Measurements from ENCODE around the gene CIRBP. TPM values are rescaled to one million over a fixed set of nuclear protein-coding genes. Genes with fewer than 3 reads are reported as not detected.

The CIRBP gene
- total RNA-seq, 2 experiments from 2014 or later, result 278 to 309 TPM

DNA sequence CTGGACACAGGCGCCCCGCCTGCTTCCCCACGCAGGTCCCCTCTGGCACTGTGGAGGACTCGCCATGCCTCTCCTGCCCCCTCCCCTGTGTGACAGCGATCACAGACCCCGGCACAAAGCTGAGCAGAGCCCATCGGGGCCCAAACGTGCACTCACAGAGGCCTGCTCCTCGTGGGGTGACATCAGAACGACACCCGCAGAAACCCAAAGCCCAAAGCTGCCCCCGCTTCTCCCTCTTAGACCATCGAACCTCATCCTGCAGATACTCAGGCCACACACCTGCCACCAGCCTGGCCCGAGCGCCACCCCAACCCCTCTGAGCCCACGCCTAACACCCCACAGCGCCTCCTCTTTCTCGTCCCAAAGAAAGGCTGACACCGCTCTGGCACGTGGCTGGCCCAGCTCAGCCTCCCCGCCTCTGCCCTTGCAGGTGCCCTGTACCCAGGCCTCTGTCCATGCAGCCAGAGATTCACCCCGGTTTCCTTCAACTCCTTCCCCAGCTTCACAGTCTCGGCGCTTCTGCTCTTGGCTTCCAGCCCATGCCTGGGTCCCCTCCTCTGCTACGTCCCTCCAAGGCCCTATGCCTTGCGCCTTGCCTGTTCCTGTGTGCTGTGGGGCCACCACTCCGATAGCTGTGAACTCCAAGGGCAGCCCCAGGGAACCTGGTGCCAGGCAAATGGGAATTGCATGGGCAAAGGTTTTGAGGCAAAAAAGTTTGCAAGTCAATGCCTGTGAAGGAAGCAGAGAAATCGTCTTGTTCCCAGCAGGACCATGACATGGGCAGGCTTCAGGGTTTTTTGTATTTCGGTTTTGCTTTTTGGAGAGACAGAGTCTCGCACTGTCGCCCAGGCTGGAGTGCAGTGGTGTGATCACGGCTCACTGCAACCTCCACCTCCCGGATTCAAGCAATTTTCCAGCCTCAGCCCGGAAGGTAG lies 30.5 kb upstream of the CIRBP start:
- peaks cover 13% of the 10 kb centered on the region; the same call in 1 of the 2 replicates for H3K79me2 ChIP-seq (ENCODE audit: insufficient read depth, low read depth, low read length)
- H3K4me3 ChIP-seq (ENCODE audit: low read depth, low read length, poor library complexity, severe bottlenecking), result peak overlapping the region; percentile 26
- no peaks in the 10 kb centered on the region for H3K9me3 ChIP-seq (ENCODE audit: low read length)
- H3K9me2 ChIP-seq (ENCODE audit: insufficient read depth, low read length), result no peaks in the 10 kb centered on the region
- intact Hi-C loops (cut with micrococcal nuclease; ENCODE audit: unreplicated experiment), result no loop called here
- peaks cover 5% of the 10 kb centered on the region; the same call in 1 of the 2 replicates for H3K36me3 ChIP-seq (ENCODE audit: insufficient read depth, low read length)
- no peak overlapping the region for H2AFZ ChIP-seq (ENCODE audit: low read length)
- peaks cover 26% of the 10 kb centered on the region for H3K4me1 ChIP-seq (ENCODE audit: insufficient read depth, low read length, poor library complexity, severe bottlenecking)
- ChIA-PET POLR2A (no interaction called here), CTCF (ENCODE audit: unreplicated experiment) (no interaction called here)
- BruUV-seq (replicated peaks), result no TSS peak
- H4K20me1 ChIP-seq (ENCODE audit: insufficient read depth, low read length), result no peaks in the 10 kb centered on the region
- TF ChIP-seq, protein P1, sequence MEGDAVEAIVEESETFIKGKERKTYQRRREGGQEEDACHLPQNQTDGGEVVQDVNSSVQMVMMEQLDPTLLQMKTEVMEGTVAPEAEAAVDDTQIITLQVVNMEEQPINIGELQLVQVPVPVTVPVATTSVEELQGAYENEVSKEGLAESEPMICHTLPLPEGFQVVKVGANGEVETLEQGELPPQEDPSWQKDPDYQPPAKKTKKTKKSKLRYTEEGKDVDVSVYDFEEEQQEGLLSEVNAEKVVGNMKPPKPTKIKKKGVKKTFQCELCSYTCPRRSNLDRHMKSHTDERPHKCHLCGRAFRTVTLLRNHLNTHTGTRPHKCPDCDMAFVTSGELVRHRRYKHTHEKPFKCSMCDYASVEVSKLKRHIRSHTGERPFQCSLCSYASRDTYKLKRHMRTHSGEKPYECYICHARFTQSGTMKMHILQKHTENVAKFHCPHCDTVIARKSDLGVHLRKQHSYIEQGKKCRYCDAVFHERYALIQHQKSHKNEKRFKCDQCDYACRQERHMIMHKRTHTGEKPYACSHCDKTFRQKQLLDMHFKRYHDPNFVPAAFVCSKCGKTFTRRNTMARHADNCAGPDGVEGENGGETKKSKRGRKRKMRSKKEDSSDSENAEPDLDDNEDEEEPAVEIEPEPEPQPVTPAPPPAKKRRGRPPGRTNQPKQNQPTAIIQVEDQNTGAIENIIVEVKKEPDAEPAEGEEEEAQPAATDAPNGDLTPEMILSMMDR (conservative IDR thresholded peaks at IDR 0.05; ENCODE audit: low read length), result no peak
- TF ChIP-seq EZH2phosphoT487 (IDR thresholded peaks at IDR 0.05; ENCODE audit: borderline replicate concordance, low read depth, low read length), result no peak
- H3K4me2 ChIP-seq (ENCODE audit: low read length), result peak overlapping the region; percentile 45; the same call in 1 of the 2 replicates
- DNase-seq (ENCODE audit: low spot score), result no peak
- H3K27ac ChIP-seq (ENCODE audit: low read depth, low read length, poor library complexity, severe bottlenecking), result no peak overlapping the region

DNA sequence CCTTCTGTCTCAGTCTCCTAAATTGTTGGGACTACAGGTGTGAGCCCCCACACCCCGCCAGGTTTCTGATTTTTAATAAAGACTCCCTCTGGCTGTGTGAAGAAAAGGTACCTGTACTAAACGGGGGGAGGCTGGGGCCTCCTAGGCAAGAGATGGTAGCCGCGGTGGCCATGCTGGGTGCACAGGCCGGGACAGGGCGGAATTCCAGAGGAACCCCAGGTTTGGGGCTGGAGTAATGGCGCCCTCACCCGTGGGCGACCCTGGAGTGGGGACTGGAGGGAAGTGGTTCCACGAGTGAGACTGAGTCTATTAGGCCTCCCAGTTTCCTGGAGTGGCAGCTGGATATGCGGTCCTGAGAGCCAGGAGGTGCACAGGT lies 29.7 kb upstream of the CIRBP start:
- intact Hi-C loops (cut with micrococcal nuclease; ENCODE audit: unreplicated experiment), result no loop called here
- Histone ChIP-seq H3K4me3 (ENCODE audit: low read depth, low read length, poor library complexity, severe bottlenecking) (no peak overlapping the region), H3K36me3 (ENCODE audit: insufficient read depth, low read length) (peaks cover 11% of the 10 kb centered on the region; the same call in 1 of the 2 replicates), H3K4me2 (ENCODE audit: low read length) (no peak overlapping the region), H3K9me3 (ENCODE audit: low read length) (no peaks in the 10 kb centered on the region), H3K79me2 (ENCODE audit: insufficient read depth, low read depth, low read length) (peaks cover 13% of the 10 kb centered on the region; the same call in 1 of the 2 replicates), H3K4me1 (ENCODE audit: insufficient read depth, low read length, poor library complexity, severe bottlenecking) (peaks cover 33% of the 10 kb centered on the region), H3K27ac (ENCODE audit: low read depth, low read length, poor library complexity, severe bottlenecking) (no peak overlapping the region), H4K20me1 (ENCODE audit: insufficient read depth, low read length) (no peaks in the 10 kb centered on the region), H3K9me2 (ENCODE audit: insufficient read depth, low read length) (no peaks in the 10 kb centered on the region), H2AFZ (ENCODE audit: low read length) (no peak overlapping the region)
- TF ChIP-seq EZH2phosphoT487 (IDR thresholded peaks at IDR 0.05; ENCODE audit: borderline replicate concordance, low read depth, low read length), result no peak
- CTCF ChIA-PET (ENCODE audit: unreplicated experiment), result no interaction called here
- no TSS peak for BruUV-seq (replicated peaks)
- no peak for DNase-seq (ENCODE audit: low spot score)
- POLR2A ChIA-PET, result no interaction called here

DNA sequence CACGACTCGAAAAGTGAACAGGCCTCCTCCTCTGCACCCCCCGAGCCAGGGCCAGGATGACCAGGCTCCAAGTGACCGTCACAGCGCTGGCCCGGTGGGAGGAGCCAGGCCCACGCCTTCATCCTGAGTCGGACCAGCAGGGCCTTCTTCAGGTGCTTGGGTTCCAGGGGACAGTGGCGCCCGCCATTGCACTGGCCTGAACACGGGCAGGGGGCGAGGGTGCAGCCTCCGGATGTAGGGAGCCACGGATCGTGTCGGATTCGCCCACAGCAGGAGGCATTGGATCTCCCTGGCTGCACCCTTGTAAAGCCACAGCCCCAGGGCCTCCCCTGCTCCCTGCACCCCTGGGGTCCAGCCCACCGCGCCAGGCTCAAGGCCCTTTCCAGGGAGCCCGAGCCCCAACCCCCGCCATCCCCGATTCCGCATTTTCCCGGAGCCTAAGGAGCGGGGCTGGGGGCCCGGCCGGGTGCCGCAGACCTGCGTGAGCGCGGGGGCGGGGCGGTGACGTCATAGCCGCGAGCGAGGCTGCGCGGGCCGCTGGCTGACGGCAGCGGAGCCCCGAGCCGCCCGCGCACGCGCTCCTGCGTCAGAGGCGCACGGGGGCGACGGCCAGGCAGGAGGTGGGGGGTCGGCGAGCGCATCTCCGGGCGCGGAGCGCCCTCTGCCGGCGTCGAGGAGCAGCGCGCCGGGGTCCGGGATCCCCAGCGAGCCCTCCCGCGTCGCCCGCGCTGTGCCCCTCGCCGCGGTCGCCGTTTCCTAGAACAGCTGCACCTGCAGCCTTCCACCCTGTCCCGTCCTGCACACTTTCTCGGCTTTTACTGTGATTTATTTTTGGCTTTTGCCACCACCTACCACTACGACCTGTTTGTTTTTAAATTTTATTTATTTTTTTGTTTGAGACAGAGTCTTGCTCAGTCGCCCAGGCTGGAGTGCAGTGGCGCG lies 29.1 kb upstream of the CIRBP start:
- ChIA-PET POLR2A (interaction anchor here (0.7 to 1.2 kb wide), 2 partner anchors 29 to 237 kb away, joined by 3 to 8 read pairs; no protein-coding TSS in a partner anchor), CTCF (ENCODE audit: unreplicated experiment) (no interaction called here)
- no peaks in the 10 kb centered on the region for H3K9me2 ChIP-seq (ENCODE audit: insufficient read depth, low read length)
- H3K4me1 ChIP-seq (ENCODE audit: insufficient read depth, low read length, poor library complexity, severe bottlenecking), result peaks cover 39% of the 10 kb centered on the region
- BruUV-seq (replicated peaks), result no TSS peak
- peak overlapping the region; percentile 24; the same call in 1 of the 2 replicates for H2AFZ ChIP-seq (ENCODE audit: low read length)
- intact Hi-C loops (cut with micrococcal nuclease; ENCODE audit: unreplicated experiment), result loop anchor here (2.0 kb wide), 1 partner anchor 107 kb away; no protein-coding TSS in a partner anchor
- H4K20me1 ChIP-seq (ENCODE audit: insufficient read depth, low read length), result no peaks in the 10 kb centered on the region
- peak overlapping the region; percentile 48 for H3K4me3 ChIP-seq (ENCODE audit: low read depth, low read length, poor library complexity, severe bottlenecking)
- H3K27ac ChIP-seq (ENCODE audit: low read depth, low read length, poor library complexity, severe bottlenecking), result no peak overlapping the region
- TF ChIP-seq, protein P1 (conservative IDR thresholded peaks at IDR 0.05; ENCODE audit: low read length), result peak; percentile 79
- no peak for TF ChIP-seq EZH2phosphoT487 (IDR thresholded peaks at IDR 0.05; ENCODE audit: borderline replicate concordance, low read depth, low read length)
- H3K79me2 ChIP-seq (ENCODE audit: insufficient read depth, low read depth, low read length), result peaks cover 16% of the 10 kb centered on the region; the same call in 1 of the 2 replicates
- DNase-seq (ENCODE audit: low spot score), result peak; percentile 89
- H3K36me3 ChIP-seq (ENCODE audit: insufficient read depth, low read length), result peaks cover 16% of the 10 kb centered on the region; the same call in 1 of the 2 replicates
- peak overlapping the region; percentile 86 for H3K4me2 ChIP-seq (ENCODE audit: low read length)
- H3K9me3 ChIP-seq (ENCODE audit: low read length), result no peaks in the 10 kb centered on the region

All from OCI-LY7 (cell line).